ENCODE results near the gene THOC5.

Gene THOC5

DNA sequence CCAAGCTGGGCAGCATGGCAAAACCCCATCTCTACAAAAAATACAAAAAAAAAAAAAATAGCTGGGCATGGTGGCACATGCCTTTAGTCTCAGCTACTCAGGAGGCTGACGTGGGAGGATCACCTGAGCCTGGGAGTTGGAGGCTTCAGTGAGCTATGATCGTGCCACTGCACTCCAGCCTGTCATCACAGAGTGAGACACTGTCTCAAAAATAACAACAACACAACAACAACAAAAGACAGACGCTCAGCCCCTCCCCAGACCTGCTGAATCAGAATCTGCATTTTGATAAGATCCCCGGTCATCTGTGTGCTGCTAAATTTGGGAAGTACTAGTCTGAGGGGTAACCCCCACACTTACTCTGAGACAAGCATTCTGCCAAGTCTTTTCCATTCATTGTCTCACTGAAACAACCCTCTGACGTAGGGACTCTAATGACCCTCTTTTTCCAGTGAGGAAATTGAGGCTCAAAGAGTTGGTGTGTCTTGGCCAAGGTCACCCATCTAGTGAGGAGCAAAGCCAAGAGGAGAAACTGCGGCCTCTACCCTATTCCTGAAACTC, 66.1 kb downstream of the THOC5 start:
- Mint-ChIP-seq H3K4me3 (no peak overlapping the region), H3K27me3 (peaks cover 8% of the 10 kb centered on the region), H3K9me3 (no peaks in the 10 kb centered on the region), H3K4me1 (no peaks in the 10 kb centered on the region), H3K36me3 (ENCODE audit: insufficient read depth) (peaks cover 2% of the 10 kb centered on the region), H3K27ac (ENCODE audit: low read depth) (no peak overlapping the region)
- DNase-seq (ENCODE audit: low spot score in 2 of 2) = no peak
- no peak for ATAC-seq (replicated peaks; ENCODE audit: extremely low read depth, poor library complexity, severe bottlenecking)

DNA sequence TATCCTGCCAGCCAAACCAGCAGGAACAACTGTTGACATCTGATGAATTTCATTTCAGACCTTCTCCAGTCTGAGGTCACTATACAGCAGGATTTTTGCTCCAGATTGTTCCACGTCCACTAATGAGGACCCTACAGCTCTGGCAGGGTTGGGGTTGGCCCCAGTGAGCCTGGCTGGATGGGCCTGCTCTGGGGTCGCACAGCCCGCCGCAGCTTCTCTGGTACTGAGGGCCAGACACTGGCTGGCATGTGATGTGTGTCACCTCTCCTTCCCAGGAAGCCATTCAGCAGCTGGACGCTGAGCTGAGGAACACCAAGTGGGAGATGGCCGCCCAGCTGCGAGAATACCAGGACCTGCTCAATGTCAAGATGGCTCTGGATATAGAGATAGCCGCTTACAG, 68.1 kb downstream of the THOC5 start:
- Mint-ChIP-seq H3K4me1 (no peaks in the 10 kb centered on the region), H3K36me3 (ENCODE audit: insufficient read depth) (peaks cover 4% of the 10 kb centered on the region), H3K9me3 (no peaks in the 10 kb centered on the region)

DNA sequence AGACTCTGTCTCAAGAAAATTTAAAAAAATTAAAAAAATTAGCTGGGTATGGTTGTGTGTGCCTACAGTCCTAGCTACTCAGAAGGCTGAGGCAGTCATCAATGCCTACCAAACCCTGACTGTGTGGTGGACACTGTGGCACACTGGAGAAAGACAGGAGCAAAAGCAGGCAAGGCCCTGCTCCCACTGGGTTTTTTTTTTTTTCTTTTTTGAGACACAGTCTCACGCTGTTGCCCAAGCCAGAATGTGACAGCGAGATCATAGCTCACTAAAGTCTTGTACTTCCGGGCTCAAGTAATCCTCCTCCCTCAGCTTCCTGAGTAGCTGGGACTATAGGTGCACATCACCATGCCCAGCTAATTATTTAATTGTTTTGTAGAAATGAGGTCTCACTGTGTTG, 68.9 kb downstream of the THOC5 start:
- Mint-ChIP-seq H3K4me1 (peaks cover 1% of the 10 kb centered on the region), H3K27ac (ENCODE audit: low read depth) (no peak overlapping the region), H3K9me3 (no peaks in the 10 kb centered on the region), H3K4me3 (no peak overlapping the region), H3K36me3 (ENCODE audit: insufficient read depth) (peaks cover 4% of the 10 kb centered on the region), H3K27me3 (peaks cover 29% of the 10 kb centered on the region)
- no peak for DNase-seq (ENCODE audit: low spot score in 2 of 2)
- no peak for ATAC-seq (replicated peaks; ENCODE audit: extremely low read depth, poor library complexity, severe bottlenecking)

More for the DNA sequence above, 68.1 kb downstream of the THOC5 start:
- ATAC-seq (replicated peaks; ENCODE audit: extremely low read depth, poor library complexity, severe bottlenecking) = no peak
- Mint-ChIP-seq H3K27me3 (peaks cover 25% of the 10 kb centered on the region), H3K27ac (ENCODE audit: low read depth) (no peak overlapping the region), H3K4me3 (no peak overlapping the region)
- DNase-seq (ENCODE audit: low spot score in 2 of 2) = no peak

DNA sequence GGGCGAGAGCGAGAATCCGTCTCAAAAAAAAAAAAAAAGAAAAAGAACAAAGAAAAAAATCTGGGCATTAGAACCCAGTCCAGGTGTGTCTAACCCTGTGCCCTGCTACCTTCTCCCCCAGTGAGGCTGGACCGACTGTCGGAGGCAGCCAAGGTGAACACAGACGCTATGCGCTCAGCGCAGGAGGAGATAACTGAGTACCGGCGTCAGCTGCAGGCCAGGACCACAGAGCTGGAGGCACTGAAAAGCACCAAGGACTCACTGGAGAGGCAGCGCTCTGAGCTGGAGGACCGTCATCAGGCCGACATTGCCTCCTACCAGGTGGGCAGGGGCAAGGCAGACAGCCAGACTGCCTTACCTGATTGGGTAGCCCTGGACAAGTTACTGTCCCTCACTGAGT, 70.3 kb downstream of the THOC5 start:
- H3K27me3 Mint-ChIP-seq = peaks cover 43% of the 10 kb centered on the region
- DNase-seq (ENCODE audit: low spot score in 2 of 2) = no peak
- H3K4me1 Mint-ChIP-seq = peaks cover 14% of the 10 kb centered on the region
- no peak for ATAC-seq (replicated peaks; ENCODE audit: extremely low read depth, poor library complexity, severe bottlenecking)
- H3K9me3 Mint-ChIP-seq = no peaks in the 10 kb centered on the region
- H3K36me3 Mint-ChIP-seq (ENCODE audit: insufficient read depth) = peaks cover 8% of the 10 kb centered on the region
- no peak overlapping the region for H3K27ac Mint-ChIP-seq (ENCODE audit: low read depth)
- H3K4me3 Mint-ChIP-seq = no peak overlapping the region

DNA sequence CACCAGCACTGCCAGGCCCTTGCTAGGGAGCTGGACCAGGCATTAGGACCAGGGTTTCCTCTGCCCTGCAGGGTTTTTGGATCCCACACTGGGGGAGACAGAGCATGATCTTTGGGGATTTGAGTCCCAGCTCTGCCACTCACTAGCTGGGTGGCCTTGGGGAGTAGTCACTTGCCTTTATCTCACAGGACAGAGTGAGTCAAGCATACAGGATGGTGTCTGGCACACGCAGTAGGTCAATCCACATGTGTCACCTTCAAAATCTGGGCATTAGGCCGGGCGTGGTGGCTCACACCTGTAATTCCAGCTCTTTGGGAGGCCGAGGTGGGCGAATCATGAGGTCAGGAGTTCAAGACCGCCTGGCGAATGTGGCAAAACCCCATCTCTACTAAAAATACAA, 70.8 kb downstream of the THOC5 start:
- no peak overlapping the region for H3K4me3 Mint-ChIP-seq
- no peak for ATAC-seq (replicated peaks; ENCODE audit: extremely low read depth, poor library complexity, severe bottlenecking)
- peaks cover 8% of the 10 kb centered on the region for H3K36me3 Mint-ChIP-seq (ENCODE audit: insufficient read depth)
- H3K27me3 Mint-ChIP-seq = peaks cover 49% of the 10 kb centered on the region
- H3K27ac Mint-ChIP-seq (ENCODE audit: low read depth) = no peak overlapping the region
- DNase-seq (ENCODE audit: low spot score in 2 of 2) = no peak
- no peaks in the 10 kb centered on the region for H3K9me3 Mint-ChIP-seq
- H3K4me1 Mint-ChIP-seq = peaks cover 14% of the 10 kb centered on the region

DNA sequence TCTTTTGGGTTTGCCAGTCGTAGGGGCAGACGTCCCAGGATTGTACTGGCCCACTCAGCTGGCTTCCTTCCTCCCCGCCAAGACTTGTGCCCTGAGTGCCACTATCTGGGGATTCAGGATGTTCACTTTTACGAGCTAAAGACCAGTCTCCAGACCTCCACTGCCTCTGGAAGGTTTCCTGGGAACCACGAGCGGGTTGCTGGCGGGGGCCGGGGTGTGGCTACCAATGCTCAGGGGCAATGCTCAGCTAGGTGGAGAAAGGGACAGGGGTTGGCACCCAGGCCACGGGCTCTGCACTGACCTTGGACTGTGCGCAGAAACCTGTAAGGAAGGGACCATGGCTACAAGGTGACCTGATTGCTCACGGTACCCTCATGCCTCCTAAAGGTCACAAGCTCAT, 71.3 kb downstream of the THOC5 start:
- Mint-ChIP-seq H3K27ac (ENCODE audit: low read depth) (peak overlapping the region; percentile 51), H3K27me3 (peaks cover 53% of the 10 kb centered on the region), H3K36me3 (ENCODE audit: insufficient read depth) (peaks cover 8% of the 10 kb centered on the region), H3K4me1 (peaks cover 14% of the 10 kb centered on the region), H3K9me3 (no peaks in the 10 kb centered on the region), H3K4me3 (peak overlapping the region; percentile 50)
- ATAC-seq (replicated peaks; ENCODE audit: extremely low read depth, poor library complexity, severe bottlenecking) (no peak), DNase-seq (ENCODE audit: low spot score in 2 of 2) (no peak)

DNA sequence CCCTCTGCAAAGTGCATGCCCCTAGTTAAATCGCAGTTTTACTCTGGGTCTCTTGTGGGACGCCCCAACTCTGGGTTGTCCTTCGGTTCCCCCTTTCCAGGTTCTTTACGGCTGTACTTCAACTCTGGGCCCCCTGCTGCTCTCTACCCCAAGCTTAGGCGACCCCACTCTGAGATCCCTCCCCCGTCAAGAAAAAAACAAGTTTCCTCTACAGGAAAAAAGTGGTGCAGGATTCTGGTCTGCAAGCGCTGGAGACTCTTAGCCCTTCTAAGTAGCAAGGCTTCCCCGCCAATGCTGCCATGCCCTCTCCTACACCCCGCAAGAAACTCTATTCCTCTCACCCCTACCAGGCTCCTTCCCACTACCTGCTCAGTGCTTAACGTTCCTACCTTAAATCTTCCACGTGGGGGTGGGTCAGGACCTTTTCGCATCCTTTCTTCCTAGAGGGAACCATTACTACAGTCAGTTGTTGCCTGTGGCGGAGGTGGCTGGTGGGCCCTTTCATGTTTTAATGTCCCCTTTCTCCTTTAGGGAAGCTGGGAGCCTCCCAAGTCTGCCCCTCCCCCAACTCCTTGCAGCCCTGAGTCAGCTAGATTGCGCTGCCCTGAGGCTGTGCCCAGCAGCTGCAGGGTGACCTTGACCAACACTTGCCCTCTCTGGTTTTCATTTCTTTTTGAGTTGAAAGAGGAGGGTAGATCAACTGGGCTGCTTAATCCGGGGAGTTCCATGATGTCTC, 72.1 kb downstream of the THOC5 start:
- peak overlapping the region; percentile 50 for H3K4me3 Mint-ChIP-seq
- peaks cover 8% of the 10 kb centered on the region for H3K36me3 Mint-ChIP-seq (ENCODE audit: insufficient read depth)
- peak overlapping the region; percentile 51 for H3K27ac Mint-ChIP-seq (ENCODE audit: low read depth)
- peaks cover 14% of the 10 kb centered on the region for H3K4me1 Mint-ChIP-seq
- no peaks in the 10 kb centered on the region for H3K9me3 Mint-ChIP-seq
- ATAC-seq (replicated peaks; ENCODE audit: extremely low read depth, poor library complexity, severe bottlenecking) (no peak), DNase-seq (ENCODE audit: low spot score in 2 of 2) (no peak)
- H3K27me3 Mint-ChIP-seq = peaks cover 58% of the 10 kb centered on the region

DNA sequence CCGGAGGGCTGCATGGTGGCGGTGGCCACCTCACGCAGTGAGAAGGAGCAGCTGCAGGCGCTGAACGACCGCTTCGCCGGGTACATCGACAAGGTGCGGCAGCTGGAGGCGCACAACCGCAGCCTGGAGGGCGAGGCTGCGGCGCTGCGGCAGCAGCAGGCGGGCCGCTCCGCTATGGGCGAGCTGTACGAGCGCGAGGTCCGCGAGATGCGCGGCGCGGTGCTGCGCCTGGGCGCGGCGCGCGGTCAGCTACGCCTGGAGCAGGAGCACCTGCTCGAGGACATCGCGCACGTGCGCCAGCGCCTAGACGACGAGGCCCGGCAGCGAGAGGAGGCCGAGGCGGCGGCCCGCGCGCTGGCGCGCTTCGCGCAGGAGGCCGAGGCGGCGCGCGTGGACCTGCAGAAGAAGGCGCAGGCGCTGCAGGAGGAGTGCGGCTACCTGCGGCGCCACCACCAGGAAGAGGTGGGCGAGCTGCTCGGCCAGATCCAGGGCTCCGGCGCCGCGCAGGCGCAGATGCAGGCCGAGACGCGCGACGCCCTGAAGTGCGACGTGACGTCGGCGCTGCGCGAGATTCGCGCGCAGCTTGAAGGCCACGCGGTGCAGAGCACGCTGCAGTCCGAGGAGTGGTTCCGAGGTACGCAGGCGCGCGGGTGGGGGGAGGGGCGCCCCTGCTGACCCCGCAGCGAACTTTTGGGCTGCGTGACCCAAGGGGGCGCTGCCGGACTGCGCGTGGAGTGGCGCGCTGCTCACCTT, 72.9 kb downstream of the THOC5 start:
- DNase-seq (ENCODE audit: low spot score in 2 of 2) (no peak), ATAC-seq (replicated peaks; ENCODE audit: extremely low read depth, poor library complexity, severe bottlenecking) (no peak)
- Mint-ChIP-seq H3K27ac (ENCODE audit: low read depth) (no peak overlapping the region), H3K4me1 (peaks cover 14% of the 10 kb centered on the region), H3K9me3 (no peaks in the 10 kb centered on the region), H3K27me3 (peaks cover 58% of the 10 kb centered on the region), H3K36me3 (ENCODE audit: insufficient read depth) (peaks cover 6% of the 10 kb centered on the region), H3K4me3 (peak overlapping the region; percentile 50)

DNA sequence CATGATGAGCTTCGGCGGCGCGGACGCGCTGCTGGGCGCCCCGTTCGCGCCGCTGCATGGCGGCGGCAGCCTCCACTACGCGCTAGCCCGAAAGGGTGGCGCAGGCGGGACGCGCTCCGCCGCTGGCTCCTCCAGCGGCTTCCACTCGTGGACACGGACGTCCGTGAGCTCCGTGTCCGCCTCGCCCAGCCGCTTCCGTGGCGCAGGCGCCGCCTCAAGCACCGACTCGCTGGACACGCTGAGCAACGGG, 73.4 kb downstream of the THOC5 start:
- no peak overlapping the region for H3K4me3 Mint-ChIP-seq
- no peaks in the 10 kb centered on the region for H3K9me3 Mint-ChIP-seq
- H3K27me3 Mint-ChIP-seq = peaks cover 58% of the 10 kb centered on the region
- ATAC-seq (replicated peaks; ENCODE audit: extremely low read depth, poor library complexity, severe bottlenecking) (no peak), DNase-seq (ENCODE audit: low spot score in 2 of 2) (no peak)
- peaks cover 14% of the 10 kb centered on the region for H3K4me1 Mint-ChIP-seq
- no peak overlapping the region for H3K27ac Mint-ChIP-seq (ENCODE audit: low read depth)
- H3K36me3 Mint-ChIP-seq (ENCODE audit: insufficient read depth) = peaks cover 6% of the 10 kb centered on the region

DNA sequence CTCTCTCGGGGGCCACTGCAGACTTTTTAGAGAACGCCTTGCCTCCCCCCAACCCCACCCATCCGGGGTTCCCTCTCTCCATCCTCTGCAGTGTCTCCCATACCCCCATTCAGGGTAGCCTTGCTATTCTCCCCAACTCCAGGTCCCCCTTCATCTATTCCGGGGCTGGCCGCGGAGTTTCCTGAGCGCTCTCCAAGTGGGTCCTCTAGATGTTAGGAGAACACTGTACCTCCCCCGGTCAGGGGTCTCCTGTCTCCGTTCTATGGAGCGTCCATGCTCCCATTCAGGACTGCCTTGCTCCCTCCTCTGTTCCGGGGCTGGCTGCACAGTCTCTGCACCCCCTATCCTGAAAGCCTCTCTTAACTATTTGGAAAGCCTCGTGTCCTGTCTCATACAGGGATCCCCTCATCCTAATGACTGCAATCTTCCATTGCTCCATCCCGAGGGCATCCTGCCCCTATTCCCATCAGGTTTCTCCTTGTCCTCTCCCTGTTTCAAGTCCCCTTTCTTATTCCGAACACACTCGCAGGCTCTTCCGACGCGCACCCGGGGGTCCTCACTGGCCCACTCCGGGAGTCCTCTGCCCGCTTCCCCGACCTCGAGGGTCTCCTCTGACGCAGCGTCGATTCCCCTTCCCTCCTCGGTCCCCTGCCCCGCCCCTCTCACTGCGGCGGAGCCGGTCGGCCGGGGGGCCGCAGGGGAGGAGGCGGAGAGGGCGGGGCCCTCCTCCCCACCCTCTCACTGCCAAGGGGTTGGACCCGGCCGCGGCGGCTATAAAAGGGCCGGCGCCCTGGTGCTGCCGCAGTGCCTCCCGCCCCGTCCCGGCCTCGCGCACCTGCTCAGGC, 73.9 kb downstream of the THOC5 start, which contains the start of gene NEFH:
Gene NEFH, plus strand, starts transcription at position 802 of the 845 bp plus-strand sequence. CDS start 45 bp downstream, outside the sequence.
- Mint-ChIP-seq H3K4me3 (peak within 1 kb of the TSS; percentile 50), H3K27me3 (peaks cover 58% of the 10 kb centered on the region), H3K4me1 (peaks cover 14% of the 10 kb centered on the region), H3K9me3 (no peaks in the 10 kb centered on the region), H3K36me3 (ENCODE audit: insufficient read depth) (peaks cover 6% of the 10 kb centered on the region), H3K27ac (ENCODE audit: low read depth) (peak within 1 kb of the TSS; percentile 10)
- DNase-seq (ENCODE audit: low spot score in 2 of 2) (no peak), ATAC-seq (replicated peaks; ENCODE audit: extremely low read depth, poor library complexity, severe bottlenecking) (no peak)

DNA sequence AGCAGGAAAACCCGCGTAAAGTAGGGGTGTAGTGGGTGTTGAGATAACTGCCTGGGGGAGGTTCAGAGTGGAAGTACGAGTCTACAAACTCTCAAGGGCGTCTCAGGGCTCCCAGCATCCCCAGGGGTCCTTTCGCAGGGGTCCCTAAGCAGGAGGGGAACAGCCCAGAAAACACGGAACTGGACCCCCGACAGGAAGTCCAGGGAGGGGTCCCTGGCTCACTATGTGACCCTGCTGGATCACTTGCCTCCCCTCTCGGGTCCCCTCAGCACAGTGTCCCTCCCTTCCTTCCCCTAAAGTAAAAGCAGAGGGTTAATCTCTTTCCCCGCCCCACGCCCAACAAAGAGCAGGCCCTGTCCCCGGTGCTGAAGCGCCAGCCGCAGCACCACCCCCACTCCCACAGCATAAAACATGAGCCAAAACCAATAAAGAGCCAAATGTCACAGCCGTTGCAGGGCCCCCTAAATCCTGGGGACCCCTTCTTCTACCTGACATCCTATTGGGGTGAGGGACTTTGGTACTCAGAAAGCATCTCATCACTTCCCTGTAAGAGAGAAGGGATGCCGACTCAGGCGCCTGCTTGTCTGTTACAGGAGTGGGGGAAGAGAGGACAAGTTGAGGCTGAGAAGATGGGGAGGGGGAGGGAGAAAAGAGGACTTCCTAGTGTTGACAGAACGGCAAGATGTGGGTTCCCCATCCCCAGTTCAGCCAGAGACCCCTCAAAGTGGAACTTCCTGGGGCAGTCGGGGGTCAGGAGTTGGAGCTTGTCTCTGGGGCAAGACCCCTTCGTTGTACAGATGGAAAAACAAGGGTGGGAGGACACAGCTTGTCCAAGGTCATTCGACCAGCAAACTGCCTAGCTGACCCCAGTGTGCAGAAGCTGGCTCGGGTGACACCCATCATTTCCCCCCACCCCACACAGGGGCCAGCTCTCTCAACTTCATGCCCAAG, 75.0 kb downstream of the THOC5 start:
- H3K27ac Mint-ChIP-seq (ENCODE audit: low read depth) = no peak overlapping the region
- DNase-seq (ENCODE audit: low spot score in 2 of 2) (no peak), ATAC-seq (replicated peaks; ENCODE audit: extremely low read depth, poor library complexity, severe bottlenecking) (peak; percentile 46)
- peaks cover 67% of the 10 kb centered on the region for H3K27me3 Mint-ChIP-seq
- H3K4me3 Mint-ChIP-seq = no peak overlapping the region
- H3K9me3 Mint-ChIP-seq = no peaks in the 10 kb centered on the region
- H3K4me1 Mint-ChIP-seq = peaks cover 14% of the 10 kb centered on the region
- H3K36me3 Mint-ChIP-seq (ENCODE audit: insufficient read depth) = peaks cover 6% of the 10 kb centered on the region
